ENCODE measurements around the gene BRIP1.

The BRIP1 gene

DNA sequence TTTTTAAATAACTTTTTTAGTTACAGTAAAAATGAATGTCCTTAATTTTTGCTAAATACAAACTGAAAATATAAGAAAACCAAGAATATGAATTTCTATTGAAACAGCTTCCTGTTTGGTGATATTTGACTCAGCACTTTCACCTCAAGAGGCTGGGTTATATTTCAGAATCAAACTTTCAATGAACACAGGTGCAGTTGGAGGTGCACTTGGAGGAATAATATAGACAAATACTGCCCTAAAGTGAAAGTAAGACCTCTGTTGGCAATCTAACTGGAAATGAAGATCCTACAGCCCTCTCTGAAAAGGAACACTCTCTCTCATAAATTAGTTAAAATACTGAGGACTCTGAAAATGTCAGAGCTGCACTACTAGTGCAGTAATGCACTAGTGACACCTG, 106.2 kb downstream of the BRIP1 start:
- DNase-seq (ENCODE audit: low spot score), result no peak

DNA sequence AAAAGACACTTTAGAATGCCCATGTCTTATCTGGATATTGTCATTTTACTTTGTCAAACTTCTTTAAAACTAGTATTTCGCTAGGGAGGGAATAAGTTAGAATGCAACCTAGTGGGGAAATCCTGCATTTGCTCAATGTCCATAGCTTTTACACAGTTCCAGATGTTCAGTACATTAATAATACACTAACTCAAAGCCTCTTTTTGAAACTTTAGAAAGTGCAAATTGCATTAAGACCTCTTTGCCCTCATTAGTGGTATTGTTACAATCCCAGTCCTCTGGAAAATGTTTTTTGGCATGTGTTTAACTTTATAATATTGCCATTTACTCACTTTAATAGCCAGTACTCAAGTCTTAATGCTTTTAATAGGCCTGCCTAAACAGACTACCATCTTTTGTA, 106.8 kb downstream of the BRIP1 start:
- DNase-seq (ENCODE audit: low spot score), result no peak

DNA sequence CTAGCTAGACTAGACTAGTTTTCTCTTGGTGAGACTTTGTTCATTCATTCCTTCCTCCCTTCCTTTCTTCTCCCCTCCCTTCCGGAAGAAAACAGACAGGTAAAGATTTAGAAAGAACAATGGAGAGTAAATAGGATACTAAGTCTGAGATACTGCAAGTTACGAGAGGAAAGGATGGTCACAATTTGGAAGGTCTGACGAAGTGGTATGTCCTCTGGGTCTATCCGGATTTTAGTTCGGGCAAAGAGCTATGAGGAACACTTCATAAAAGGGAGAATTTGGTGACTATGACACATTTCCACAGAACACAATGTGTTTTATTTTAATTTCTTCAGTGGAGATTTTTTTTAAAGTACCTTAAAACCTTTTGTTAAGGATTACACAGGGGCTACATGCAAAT, 107.7 kb downstream of the BRIP1 start:
- no peak for DNase-seq (ENCODE audit: low spot score)

DNA sequence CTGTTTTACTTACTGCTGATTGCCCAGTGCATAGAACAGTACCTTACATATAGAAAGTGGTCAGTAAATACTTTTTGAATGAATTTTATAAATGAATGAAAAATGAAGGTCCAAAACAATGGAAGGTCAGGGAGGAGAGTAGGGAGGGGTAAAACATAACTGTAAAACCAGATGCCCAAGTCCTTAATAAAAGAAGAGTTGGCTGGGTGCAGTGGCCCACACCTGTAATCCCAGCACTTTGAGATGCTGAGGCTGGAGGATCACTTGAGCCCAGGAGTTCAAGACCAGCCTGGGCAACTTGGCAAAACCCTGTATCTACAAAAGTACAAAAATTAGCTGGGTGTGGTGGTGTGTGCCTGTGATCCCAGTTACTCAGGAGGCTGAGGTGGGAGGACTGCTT, 108.2 kb downstream of the BRIP1 start:
- no peak for DNase-seq (ENCODE audit: low spot score)

DNA sequence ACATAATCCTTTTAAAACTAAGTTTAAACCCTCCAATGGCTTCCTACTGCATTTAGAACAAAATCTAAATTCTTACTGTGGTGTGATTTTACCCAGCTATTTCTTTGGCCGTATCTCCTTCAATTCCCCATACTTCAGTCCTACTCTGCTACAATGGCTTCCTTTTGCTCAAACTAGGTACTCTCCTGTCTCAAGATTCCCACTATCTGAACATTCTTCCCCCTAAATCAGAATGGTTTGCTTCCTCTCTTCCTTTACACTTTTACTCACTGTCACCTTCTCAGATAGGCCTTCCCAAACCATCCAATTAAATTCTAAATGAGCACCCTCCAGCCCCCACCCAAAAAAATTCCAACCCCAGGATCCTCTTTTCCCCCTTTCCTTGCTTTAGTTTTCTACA, 109.2 kb downstream of the BRIP1 start:
- no peak for DNase-seq (ENCODE audit: low spot score)

DNA sequence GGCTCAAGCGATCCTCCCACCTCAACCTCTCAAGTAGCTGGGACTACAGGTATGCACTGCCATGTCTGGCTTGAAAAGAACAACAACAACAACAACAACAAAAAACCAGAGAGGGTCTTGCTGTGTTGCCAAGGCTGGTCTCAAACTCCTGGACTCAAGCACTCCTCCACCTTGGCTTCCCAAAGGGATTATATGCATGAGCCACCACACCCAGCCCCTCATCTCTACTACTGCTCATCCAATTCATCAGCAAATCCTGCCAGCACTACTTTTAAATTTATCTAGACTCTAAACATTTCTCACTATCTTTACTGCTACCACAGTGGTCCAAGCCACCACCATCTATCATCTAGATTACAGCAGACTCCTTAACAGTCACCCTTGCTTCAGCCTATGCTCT, 109.6 kb downstream of the BRIP1 start:
- DNase-seq (ENCODE audit: low spot score), result no peak

DNA sequence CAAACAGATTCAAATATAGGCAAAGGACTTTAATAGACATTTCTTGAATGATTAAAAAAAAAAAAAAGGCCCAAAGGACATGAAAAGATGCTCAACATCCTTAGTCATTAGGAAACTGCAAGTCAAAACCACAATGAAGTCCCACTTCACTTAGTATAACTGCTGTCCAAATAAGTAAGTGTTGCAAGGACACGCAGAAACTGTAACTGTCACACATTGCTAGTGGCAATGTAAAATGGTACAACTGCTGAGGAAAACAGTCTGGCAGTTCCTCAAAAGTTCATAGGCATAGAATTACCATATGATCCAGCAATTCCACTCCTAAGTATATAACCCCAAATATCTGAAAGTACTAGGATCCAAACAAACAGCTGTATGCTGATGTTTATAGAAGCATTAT, 112.7 kb downstream of the BRIP1 start:
- DNase-seq (ENCODE audit: low spot score), result no peak

DNA sequence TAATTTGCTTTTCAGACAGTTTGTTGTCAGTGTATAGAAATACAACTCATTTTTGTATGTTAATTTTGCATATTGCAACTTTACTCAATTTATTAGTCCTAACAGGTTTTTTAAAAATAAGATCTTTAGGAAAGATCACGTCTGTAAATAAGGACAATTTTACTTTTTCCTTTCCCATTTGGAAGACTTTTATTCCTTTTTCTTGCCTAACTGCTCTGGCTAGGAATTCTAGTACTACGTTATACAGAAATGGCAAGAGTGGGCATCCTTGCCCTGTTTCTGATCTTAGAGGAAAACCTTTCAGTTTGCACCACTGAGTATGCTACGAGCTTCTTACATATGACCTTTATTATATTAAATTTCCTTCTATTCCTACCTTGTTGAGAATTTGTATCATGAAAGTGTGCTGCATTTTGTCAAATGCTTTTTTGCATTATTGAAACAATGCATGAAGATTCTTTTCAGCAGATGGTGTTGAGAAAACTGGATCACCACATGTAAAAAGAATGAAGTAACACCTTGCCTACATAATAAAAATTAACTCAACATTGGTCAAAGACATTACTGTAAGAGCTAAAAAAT, 113.4 kb downstream of the BRIP1 start:
- no peak for DNase-seq (ENCODE audit: low spot score)

DNA sequence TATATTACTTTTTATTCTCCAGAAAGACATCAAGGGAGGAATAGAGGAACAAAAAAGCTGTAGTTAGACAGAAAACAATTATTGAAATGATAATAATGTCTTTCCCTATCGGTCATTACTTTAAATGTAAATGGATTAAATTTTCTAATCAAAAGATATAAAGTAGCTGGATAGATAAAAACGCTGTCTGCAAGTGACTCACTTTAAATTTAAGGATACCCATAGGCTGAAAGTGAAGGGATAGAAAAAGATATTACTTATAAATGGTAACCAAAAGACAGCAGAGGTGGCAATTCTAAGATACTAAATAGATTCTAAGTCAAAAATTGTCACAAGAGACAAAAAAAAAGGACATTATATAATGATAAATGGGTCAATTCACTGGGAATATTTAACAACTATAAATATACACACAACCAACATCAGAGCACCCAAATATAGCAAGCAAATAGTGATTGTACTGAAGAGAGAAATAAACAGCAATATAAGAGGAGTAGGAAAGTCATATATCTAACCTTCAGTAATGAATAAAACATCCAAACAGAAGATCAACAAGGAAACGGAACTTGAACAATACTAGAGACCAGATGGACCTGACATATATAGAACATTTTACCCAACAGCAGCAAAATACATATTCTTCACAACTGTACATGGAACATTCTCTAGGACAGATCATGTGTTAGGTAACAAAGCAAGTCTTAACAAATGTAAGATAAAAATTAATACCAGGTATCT, 116.9 kb downstream of the BRIP1 start:
- DNase-seq (ENCODE audit: low spot score), result no peak

DNA sequence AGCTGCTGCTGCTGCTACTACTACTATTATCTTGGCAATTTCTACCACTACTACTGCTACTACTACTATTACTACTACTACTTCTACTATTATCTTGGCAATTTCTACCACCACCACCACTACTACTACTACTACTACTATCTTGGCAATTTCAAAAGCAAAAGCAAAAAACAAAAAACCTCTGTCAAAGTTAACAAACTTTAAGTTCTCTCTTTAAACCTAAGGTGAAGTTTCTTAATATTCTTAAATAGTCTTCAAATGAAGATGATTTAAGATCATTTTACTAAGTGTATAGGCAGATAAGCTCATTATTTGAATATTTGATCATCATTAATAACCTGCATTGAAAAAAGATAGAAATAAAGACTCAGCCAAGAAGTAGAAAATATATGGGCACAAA, 118.5 kb downstream of the BRIP1 start:
- DNase-seq (ENCODE audit: low spot score), result no peak

DNA sequence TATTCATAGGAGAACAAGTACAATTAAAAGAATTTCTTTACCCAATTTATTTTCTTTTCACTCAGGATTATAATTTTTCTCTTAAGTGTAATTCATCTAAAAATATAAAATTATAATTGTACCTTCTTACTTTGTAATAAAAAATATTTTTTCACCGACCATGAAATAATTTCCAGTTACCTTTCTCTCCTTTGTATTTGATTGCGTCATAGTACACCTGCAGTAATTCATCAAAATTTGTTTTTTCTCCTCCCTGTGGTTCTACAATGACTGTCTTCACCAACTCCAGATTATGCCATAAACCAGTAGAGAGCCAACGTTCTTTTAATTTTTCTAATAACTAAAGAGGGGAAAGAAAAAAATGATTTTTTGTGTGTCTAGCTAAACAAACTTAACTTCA, 119.1 kb downstream of the BRIP1 start:
- DNase-seq (ENCODE audit: low spot score), result no peak

DNA sequence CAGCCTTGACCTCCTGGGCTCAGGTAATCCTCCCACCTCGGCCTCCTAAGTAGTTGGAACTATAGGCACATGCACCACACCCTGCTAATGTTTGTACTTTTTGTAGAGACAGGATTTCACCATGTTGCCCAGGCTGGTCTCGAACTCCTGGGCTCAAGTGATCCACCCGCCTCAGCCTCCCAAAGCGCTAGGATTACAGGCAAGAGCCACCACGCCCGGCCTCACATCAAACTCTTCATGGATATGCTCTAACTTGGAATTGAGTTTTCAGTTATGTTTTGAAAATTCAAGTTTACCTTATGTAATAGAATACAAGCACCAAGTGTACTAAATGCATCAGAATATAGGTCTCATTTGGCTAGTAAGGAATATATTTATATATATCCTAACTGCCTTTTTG, 119.6 kb downstream of the BRIP1 start:
- DNase-seq (ENCODE audit: low spot score), result no peak

DNA sequence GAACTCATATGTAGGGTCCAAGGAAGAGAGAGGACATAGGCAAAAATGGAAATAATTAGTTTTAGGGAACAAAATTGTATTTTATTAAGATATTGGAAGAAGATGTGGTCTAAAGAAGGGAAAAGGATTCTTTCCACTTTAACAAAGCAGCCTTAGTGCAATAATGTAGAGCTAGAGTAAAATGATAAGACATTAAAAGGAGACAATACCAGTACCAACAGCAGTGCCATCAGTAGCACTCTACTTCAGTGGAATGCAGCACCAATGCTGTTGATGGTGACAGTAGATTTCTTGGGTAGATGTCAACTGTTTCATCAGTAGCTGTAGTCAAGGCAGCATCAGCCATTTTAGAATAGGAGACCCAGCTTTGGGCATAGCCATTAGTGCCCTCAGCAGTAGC, 124.3 kb downstream of the BRIP1 start:
- no peak for DNase-seq (ENCODE audit: low spot score)

DNA sequence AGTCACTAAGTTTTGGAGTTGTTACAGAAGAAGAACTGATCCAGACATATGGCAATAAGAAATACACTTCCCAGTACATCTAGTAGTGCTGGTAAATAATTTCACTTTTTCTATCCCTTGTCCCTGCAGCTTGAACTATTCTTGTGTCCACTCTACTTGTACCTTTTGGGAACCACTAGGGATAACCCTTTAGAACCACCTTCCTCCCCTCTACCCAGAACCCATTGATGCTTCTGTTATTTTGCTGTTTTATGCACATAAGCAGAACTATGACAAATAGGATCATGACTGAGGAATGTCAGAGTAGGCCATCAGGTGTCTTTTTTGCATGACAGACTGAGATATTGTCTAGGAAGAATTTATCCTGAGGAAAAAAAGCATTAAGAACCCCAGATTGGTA, 125.1 kb downstream of the BRIP1 start:
- DNase-seq (ENCODE audit: low spot score), result no peak

DNA sequence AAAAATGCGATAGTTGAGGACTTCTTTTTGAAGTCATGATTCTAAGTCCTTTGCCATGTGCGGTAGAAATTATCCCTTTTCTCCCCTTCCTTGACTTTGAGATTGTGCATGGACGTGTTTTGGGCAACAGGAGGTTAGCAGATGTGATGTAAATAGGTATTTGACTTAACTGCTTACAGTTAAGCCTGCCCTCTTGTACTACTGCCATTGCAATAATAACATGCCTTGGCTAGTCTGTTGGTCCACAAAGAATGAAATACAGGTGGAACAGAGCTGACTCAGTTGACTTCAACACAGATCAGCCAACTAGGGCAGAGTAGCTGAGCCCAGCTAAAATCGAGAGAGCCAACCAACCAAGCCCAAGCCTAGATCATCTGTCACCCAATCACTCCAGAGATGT, 125.5 kb downstream of the BRIP1 start:
- DNase-seq (ENCODE audit: low spot score), result no peak

DNA sequence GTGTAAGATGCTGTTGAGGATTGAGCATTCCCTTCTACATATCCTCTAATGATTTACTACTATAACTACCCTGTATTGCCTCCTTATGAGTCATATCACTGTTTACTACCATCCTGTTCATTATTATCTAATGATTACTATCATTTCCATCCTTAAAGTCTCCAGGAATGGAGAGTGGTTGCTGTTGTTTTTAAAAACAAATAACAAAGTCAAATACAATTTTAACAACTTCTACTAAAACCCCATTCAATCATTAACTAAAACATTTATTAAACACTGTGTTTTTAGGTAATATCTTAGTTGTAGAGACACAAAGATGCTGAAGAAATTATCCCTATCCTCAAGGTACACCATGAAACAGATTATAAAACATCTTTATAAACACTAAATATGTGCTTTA, 126.9 kb downstream of the BRIP1 start:
- no peak for DNase-seq (ENCODE audit: low spot score)

DNA sequence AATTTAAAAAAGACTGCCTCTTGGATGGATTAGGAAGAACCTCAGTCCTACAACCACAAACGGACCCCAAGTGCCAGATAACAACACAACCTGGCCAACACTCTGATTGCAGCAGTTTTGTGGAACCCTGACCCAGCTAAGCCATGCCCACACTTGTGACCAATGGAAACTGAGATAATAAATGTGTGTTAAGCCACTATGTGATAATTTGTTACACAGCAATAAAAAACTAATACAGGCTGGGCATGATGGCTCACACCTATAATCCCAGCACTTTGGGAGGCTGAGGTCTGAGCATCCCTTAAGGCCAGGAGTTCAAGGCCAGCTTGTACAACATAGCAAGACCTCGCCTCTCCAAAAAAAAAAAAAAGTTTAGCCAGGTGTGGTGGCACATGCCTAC, 127.5 kb downstream of the BRIP1 start:
- DNase-seq (ENCODE audit: low spot score), result no peak

DNA sequence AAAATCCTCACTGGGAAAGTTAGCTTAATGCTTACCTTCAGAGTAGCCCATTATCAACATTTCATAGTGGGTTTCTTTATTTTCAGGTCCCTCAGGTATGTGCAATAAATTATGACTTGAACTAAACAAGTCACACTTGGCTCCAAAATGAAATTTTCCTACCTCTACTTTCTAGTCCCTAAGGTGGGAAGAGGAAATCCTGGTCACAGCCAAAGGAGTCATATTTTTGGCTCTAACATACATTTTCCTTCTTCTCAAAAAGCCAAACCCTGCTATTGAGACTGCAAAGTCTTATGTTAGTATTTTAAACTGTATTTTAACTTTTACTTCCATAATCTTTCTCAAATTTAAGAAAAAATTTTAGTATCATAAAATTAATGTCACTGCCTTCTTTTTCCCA, 128.9 kb downstream of the BRIP1 start:
- DNase-seq (ENCODE audit: low spot score), result no peak

DNA sequence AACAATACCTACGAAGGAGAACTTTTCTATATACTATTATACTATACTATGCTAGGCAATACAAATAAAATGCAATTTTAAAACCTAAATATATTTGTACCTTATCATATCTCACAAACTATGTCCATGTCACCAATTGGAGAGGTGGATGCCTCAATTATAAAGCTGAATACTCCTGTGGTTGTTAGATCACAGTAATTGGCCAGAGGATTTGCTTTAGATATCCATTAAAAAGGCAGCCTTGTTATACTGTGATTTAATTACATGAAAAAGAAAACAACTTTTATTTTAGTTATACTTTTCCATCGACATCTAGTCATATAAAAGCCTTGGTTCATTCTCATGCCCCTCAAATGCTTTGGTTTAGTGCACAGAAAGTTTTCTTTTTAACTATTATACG, 129.3 kb downstream of the BRIP1 start:
- no peak for DNase-seq (ENCODE audit: low spot score)

DNA sequence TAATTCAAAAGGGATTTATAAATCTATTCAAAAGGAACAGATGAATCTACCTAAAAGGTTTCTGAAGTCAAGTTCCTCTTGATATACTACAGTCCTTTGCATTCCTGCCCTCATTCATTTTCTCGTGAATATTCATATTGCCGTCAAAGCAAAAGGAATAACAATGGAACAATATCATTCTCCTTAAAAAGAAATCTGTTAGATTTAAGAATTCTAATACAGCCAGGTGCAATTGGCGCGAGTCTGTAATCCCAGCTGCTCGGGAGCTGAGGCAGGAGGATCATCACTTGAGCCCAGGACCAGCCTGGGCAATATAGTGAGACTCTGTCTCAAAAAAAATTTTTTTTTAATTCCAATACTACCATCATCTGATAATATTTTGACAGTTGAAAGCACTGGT, 130.3 kb downstream of the BRIP1 start:
- DNase-seq (ENCODE audit: low spot score), result no peak

DNA sequence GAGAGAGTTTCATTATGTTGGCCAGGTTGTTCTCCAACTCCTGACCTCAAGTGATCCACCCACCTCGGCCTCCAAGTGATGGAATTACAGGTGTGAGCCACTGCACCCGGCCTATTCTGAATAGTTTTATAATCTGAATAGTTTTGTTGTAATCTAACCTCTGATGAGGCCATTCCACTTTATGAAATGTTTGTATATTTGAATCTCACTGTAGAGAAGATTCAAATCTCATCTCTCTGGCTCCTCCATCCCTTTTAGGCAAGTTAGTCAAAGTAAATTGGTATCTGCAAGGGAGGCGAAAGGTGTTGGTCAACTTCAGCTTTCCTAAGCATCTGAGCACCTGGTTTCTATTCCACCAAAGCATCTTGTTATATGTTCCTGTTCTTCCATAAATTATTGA, 131.2 kb downstream of the BRIP1 start:
- no peak for DNase-seq (ENCODE audit: low spot score)

DNA sequence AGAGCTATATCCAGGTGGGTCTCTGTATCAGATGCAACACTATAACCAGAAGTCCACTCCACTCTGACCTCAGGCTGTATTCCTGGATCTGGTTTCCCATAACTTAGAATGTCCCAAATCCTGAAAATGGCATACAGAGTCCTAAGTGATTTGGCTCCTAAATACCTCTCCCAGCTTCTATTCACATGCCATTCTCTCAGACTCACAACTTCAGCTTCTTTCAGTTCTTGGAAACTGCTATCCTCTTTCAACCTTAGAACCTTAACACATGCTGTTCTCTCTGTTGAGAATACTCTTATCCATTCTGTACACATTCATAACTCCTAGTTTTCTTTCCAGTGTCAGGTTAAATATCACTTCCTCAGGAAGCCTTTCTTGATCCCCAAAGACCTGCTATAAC, 132.0 kb downstream of the BRIP1 start:
- DNase-seq (ENCODE audit: low spot score), result no peak

DNA sequence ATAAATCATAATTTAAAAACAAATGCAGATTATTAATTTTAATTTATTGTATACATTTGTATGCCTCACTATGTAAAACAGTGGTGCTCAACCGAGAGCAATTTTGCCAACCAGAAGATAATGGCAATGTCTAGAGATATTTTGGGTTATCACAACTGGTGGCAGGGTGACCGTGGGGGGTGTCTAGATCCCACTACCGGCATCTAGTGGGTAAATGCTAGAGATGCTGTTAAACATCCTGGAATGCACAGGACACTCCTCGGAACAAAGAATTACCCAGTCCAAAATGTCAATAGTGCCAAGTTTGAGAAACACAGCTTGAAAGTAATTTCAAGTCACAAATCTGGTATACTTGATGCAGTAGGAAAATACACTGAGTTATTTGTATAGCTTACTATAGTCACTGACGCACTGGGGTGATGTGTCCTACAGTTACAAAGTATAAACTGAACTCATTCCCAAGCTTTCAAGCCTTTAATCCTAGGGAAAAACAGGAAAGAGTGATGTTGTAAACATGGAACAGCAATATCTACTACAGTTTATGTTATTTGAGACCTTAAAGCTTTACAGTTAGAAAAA, 133.5 kb downstream of the BRIP1 start:
- DNase-seq (ENCODE audit: low spot score), result no peak

DNA sequence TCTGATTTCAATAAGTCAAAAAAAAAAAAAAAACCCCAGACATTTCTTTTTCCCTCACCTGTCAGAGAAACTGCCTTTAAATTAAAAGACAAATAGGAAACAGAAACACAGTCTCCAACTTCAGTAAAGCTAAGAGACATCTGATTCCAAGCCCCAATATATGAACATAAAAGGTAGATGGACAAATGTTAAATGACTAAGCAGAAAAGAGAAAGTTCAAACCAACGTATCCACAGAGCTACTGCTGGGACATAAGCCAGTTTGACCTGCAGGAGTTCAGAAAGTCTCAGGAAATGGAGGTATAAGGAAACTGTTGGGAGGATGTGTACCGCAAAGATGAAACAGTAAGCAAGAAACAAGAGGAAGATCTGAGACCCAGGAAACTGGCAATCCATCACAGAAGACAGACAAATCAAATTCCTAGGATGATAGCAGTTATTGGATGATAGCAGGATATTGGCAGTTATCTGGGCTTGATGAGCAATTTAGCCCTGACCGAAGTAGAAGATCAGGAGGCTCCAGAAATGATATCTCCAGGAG, 135.0 kb downstream of the BRIP1 start:
- DNase-seq (ENCODE audit: low spot score), result no peak
